AG04449 (cell line): ENCODE measurements around the gene CTXND2.
"Not testable (repeated sequence)": the region's sequence is repeated elsewhere in the genome, so short reads cannot be mapped to it uniquely, and the experiment has no call there.

Source experiments
- CTCF ChIA-PET: fragments of 350-600 bp; formaldehyde crosslinking; extraction: SDS; loops from one replicate; lab custom pipeline; 2021; ENCODE audit warnings: antibody characterized with exemption; lab: Yijun Ruan, JAX
- POLR2A ChIA-PET: fragments of 400-600, 350-600 bp; formaldehyde crosslinking; extraction: SDS; loops from one replicate; lab custom pipeline; 2020; ENCODE audit warnings: antibody characterized with exemption, inconsistent platforms; lab: Yijun Ruan, JAX
- DNase-seq: peaks from one replicate; pipeline ENCODE4 v3.0.0-alpha.2; 2010; ENCODE audit warnings: low read depth, low spot score
- H3K4me3 ChIP-seq: 2 replicates; pipeline ENCODE4 v1.5.1; 2011; ENCODE audit warnings: low read depth, mild to moderate bottlenecking, control low read depth, low read length
- CTCF ChIP-seq: IDR thresholded peaks from one replicate; pipeline ENCODE4 v1.5.1; 2011; ENCODE audit warnings: mild to moderate bottlenecking, moderate library complexity, low read length, control low read depth, inconsistent platforms; ENCODE audit not compliant: insufficient read depth; ENCODE audit errors: missing control alignments

Gene CTXND2

GRCh38 chr1:150893336-150893913, 6.5 kb downstream of the CTXND2 start:
- CTCF ChIA-PET, result interaction anchor here (0.6 to 1.3 kb wide), 4 partner anchors 21 to 29 kb away, joined by 3 read pairs; no protein-coding TSS in a partner anchor
- no peak for DNase-seq
- no peak for TF ChIP-seq CTCF
- POLR2A ChIA-PET, result no interaction called here
- no peak overlapping the region for H3K4me3 ChIP-seq

GRCh38 chr1:150895618-150896017, 8.7 kb downstream of the CTXND2 start:
- H3K4me3 ChIP-seq, result no peak overlapping the region
- ChIA-PET POLR2A (no interaction called here), CTCF (no interaction called here)
- DNase-seq, result no peak
- TF ChIP-seq CTCF, result no peak

GRCh38 chr1:150899795-150900194, 12.9 kb downstream of the CTXND2 start:
- DNase-seq, POLR2A ChIA-PET, H3K4me3 ChIP-seq: not testable (repeated sequence)
- CTCF ChIA-PET, result interaction anchor here (1.7 kb wide), 1 partner anchor 339 kb away, joined by 4 read pairs; no protein-coding TSS in a partner anchor

- H3K4me3 ChIP-seq, result no peak overlapping the region
- no peak for TF ChIP-seq CTCF
- CTCF ChIA-PET, result interaction anchor here (1.3 kb wide), 1 partner anchor 20 kb away, joined by 5 read pairs; no protein-coding TSS in a partner anchor
- DNase-seq, result no peak
- POLR2A ChIA-PET, result no interaction called here
Measured at GRCh38 chr1:150902346-150902745, 15.4 kb downstream of the CTXND2 start.

GRCh38 chr1:150902751-150903150, 15.8 kb downstream of the CTXND2 start:
- ChIA-PET CTCF (interaction anchor here (1.3 kb wide), 1 partner anchor 20 kb away, joined by 5 read pairs; no protein-coding TSS in a partner anchor), POLR2A (no interaction called here)
- no peak for TF ChIP-seq CTCF
- no peak for DNase-seq
- no peak overlapping the region for H3K4me3 ChIP-seq

GRCh38 chr1:150905301-150905700, 18.4 kb downstream of the CTXND2 start:
- ChIA-PET POLR2A (no interaction called here), CTCF (no interaction called here)
- no peak for TF ChIP-seq CTCF

GRCh38 chr1:150906329-150906728, 19.4 kb downstream of the CTXND2 start:
- DNase-seq, result no peak
- TF ChIP-seq CTCF, result no peak
- ChIA-PET CTCF (no interaction called here), POLR2A (no interaction called here)
- H3K4me3 ChIP-seq, result no peak overlapping the region

More at GRCh38 chr1:150905301-150905700, 18.4 kb downstream of the CTXND2 start:
- H3K4me3 ChIP-seq, result no peak overlapping the region
- DNase-seq, result no peak
